ENCODE measurements around the gene DNAJC21.

DNAJC21 gene

DNA sequence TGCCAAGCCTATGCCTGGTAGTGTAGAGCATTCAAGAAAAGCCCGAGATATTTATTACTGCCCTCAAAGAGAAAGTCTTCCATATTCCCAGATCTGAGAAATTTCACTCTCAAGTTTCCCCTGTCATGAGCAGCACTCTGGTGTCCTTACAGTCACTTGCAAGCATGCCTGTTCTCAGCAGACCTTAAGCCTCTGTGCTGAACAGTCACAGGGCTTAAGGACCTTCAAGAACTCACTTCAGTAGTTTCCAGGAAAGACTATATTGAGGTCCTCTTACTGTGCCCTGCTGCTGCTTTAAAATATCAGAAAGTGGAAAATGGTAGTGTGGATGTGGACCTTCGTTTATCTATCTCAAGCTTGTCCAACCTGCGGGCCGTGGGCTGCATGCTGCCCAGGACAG is 53.5 kb downstream of the DNAJC21 start:
- no peak for DNase-seq (ENCODE audit: low spot score)

DNA sequence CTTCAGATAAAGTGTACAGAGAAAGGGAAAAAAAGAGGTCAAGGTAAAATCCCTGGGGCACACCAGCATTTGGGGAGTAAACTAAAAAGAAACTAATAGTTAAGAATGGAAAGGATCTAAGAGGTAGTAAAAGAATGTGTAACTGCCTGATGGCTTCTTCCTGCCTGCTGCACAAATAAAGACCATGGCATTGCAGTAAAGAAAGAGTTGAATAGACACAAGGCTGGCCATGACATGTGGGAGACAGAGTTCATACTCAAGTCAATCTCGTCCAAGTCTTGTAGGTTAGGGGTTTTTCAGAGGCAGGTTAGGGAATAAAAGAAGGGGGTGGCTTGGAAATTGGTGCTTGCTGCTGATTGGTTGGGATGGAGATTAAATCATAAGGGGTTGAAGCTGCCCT is 57.6 kb downstream of the DNAJC21 start:
- no peak for DNase-seq (ENCODE audit: low spot score)

DNA sequence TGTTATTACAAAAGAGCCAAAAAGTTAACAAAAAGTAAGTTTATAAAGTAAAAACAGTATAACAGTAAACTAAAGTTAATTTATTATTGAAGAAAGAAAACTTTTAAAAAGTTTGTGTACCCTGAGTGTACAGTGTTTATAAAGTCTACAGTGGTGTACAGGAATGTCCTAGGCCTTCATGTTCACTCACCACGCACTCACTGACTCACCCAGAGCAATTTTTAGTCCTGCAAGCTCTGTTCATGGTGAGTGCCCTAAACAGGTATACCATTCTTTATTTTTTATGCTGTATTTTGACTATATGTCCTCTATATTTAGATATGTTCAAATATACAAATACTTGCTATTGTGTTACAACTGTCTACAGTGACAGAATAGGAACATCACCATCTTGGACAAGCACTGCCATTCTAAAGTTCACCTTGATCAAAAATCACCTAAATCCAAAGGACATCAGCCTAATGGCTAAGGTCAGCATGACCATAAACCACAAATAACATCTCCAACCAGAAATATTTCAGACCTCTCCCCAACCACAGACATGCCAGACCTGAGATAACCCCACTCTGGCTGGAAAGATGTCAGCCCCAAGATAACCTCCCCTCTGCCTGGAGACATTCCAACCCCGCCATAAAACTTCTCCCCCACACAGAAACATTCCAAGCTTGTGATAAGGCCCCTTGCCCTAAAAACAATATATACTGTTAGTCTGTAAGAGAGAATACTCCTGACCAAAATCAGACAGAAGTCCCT is 62.3 kb downstream of the DNAJC21 start:
- DNase-seq (ENCODE audit: low spot score): no peak

DNA sequence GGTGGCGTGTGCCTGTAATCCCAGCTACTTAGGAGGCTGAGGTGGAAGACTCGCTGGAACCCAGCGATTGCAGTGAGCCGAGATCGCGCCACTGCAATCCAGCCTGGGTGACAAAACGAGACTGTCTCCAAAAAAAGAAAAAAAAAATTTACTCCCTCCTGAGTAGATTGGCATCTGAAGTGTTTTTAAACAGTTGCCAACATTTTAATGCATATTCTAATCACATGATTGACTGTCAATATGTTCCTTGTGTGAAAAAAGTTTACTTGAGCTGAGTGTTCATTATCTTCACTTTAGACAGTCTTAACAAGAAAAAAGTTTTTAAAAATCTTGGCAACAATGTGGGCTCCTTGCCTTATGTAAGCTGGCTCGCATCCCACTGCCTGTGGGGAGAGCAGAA is 64.6 kb downstream of the DNAJC21 start:
- DNase-seq (ENCODE audit: low spot score): no peak

DNA sequence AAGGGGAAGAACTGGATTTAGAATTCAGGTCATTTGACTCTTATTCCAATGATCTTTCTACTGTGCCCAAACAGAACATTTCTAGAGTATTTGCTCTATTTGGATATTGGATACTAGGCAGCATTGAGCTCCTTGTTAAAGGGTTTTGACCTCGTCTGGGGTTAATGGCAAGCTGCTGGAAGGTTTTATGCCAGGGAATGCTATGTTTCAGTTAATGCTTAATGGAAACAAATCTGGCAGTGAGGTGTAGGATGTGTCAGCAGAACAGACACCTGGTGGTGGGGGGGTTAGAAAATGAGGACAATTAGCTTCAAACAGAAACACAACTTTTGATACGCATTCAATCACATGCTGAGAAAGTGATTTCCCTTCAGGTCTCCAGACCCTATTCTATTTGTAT is 66.9 kb downstream of the DNAJC21 start:
- DNase-seq (ENCODE audit: low spot score): no peak

DNA sequence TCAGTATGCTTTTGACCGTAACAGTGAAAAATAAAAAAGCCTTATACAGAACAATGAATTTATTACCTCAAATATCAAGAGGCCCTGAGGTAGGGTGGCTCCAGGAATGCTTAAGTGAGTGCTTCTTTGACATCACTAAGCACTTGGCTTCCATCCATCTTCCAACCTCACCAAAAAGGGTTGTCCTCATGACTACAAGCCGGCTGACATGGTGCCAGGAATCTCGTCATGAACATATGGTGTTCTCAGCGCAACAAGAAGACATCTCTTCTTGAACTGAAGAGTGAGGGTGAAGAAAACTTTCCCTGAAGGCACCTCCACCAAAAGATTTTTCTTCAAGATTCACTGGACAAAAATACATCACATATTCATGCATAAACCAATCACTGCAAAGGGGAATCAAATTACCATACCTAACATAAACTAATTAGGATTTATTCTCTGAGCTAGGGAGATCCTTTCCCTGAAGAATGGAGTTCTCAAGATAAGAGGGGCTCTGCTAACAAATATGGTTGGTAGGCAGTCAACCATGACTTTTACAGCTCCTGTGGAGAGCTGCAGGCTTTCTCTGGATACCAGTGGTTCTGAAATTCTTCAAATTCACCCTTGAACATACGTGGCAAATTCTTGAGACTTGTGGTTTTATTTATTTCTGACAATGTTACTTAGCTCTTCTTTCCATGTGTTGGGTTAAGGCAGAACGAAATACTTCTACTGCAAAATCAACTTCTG is 68.9 kb downstream of the DNAJC21 start:
- no peak for DNase-seq (ENCODE audit: low spot score)

DNA sequence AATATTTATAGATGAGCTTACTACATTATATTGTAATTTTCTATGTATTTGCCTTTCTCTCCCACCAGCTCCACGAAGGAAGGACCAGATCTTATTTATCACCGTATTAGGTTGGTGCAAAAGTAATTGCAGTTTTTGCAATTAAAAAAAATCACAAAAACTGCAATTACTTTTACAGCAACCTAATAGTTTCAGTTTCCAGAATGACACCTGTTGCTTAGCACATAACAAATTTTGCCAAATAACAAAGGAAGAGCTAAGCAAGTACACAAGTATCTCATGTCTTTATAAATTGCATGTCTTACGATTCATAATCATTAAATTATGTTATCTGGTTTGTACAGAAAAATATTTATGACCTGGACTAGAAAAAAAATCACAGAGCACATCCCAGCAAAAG is 72.5 kb downstream of the DNAJC21 start:
- DNase-seq (ENCODE audit: low spot score): no peak

DNA sequence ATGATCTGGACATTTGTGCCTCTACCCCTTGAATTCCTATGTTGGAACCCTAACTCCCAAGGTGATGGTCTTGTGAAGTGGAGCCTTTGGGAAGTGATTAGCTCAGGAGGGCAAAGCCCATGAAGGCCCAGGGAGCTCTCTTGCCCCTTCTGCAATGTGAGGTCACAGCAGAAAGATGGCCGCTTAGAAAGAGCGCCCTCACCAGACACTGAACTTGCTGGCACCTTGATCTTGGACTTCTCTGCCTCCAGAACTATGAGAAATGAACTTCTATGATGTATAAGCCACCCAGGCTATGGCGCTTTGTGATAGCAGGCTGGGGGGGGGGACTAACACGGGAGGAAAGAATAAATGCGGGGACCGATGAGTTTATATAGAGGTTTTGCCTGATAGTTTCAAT is 73.1 kb downstream of the DNAJC21 start:
- DNase-seq (ENCODE audit: low spot score): no peak

DNA sequence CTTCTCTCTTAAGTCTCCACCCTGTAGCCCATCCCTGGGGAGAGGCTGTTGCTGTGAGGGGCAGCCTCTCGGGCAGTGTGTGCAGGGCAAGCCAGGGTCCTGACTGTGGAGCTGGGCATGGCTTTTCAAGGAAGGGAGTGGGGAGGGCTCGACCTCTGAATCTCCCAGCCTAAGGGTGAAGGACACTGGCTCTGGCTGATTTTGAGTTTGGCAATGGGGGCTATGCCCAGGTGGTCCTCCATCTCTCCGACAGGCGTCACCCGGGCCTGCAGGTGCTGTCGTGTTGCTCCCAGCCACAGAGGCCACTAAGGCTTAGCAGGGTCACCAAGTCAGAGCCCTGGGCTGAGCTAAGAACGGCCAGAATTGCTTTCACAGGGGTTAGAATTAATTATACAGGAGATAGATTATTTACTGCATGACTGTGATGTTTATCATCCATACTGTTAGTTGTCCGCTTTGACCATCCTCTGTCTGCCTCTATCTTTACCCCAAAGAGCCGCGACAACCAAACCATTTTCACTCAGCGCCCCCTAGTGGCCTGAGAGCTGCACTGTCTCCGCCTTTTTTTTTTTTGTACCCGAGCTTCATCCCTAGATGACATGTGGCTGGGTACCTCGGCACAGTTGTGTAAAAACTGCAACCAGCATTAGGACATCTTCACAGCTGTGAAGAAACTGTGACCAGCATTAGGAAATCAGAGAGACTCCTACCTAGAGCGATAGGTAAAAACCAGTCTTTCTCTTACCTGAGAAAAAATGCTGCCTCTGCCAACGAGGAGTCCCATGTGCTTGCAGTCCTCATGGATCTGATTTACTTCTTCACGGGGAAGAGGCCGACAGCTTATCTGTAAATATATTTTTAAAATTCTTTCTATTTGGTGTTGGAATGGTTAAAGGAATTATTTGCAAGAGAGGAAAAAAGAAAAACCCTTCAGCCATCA is 73.9 kb downstream of the DNAJC21 start:
- peak; percentile 33 for DNase-seq (ENCODE audit: low spot score)

DNA sequence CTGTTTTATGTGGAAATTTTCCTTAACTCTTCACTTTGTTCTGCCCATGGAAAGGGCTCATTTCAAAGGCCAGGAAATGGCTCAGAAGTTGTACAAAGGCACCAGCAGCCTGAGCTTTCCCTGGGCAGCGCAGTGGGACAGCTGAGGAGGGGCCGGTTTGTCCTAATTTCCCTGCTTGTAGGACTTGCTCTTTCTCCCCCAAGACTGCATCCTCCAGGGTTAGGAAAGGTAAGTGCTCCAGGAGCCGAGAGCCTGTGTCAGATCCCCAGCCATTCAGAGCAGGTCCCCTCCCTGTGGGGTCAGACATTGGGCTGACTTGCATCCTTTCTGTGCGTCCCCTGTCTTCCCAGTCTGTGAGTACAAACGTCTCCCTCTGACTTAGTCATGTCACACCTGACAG is 74.8 kb downstream of the DNAJC21 start:
- DNase-seq (ENCODE audit: low spot score): no peak

DNA sequence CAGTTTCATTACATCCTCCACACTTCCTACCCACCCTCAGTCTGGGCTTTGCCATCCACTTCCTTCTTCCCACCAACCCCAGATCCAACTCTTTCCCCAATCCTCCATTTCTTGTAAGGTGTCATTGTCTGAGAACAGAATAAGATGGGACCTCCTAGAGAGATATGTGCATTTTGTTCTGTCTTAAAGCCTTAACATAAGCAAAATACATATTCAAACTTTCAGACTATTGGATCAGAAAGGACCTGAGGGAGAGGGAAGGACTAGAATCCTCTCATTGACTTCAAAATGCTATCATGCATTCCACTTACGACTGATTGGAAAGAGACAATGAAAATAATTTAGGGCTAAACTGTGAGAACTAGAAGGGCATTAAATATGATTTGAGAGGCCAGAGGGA is 75.4 kb downstream of the DNAJC21 start:
- no peak for DNase-seq (ENCODE audit: low spot score)
